ENCODE measurements around the gene UBXN4.

GRCh38 chr2:135802350-135802749 is 60.7 kb downstream of the UBXN4 start:
- no peak for TF ChIP-seq ZC3H11A (IDR thresholded peaks at IDR 0.05)
- no peak for TF ChIP-seq CTCF (IDR thresholded peaks at IDR 0.05)
- no peak for TF ChIP-seq RAD21 (conservative IDR thresholded peaks at IDR 0.05 in 1 of 2, IDR thresholded peaks at IDR 0.05 in 1 of 2)
- no peak for TF ChIP-seq POLR2A (IDR thresholded peaks at IDR 0.05; ENCODE audit: low read length)
- TF ChIP-seq NR3C1 (IDR thresholded peaks at IDR 0.05): no peak
- no peak for TF ChIP-seq ESRRA (IDR thresholded peaks at IDR 0.05; ENCODE audit: borderline replicate concordance, low read length)
- no peak for TF ChIP-seq EP300 (IDR thresholded peaks at IDR 0.05)
- no peak for TF ChIP-seq PHF8 (IDR thresholded peaks at IDR 0.05; ENCODE audit: borderline replicate concordance, low read depth)
